ENCODE data around the gene GLA.

Gene GLA

GRCh38 chrX:101397779-101398178 lies 9.9 kb downstream of the GLA start:
- no peak for DNase-seq (ENCODE audit: low spot score)

GRCh38 chrX:101395789-101396188 lies 11.9 kb downstream of the GLA start:
- DNase-seq (ENCODE audit: low spot score) = no peak

- no peak for DNase-seq (ENCODE audit: low spot score)
Observed at GRCh38 chrX:101394372-101394771, 13.4 kb downstream of the GLA start.

GRCh38 chrX:101393530-101394305 lies 14.0 kb downstream of the GLA start:
- no peak for DNase-seq (ENCODE audit: low spot score)

GRCh38 chrX:101391831-101392230 lies 15.9 kb downstream of the GLA start:
- no peak for DNase-seq (ENCODE audit: low spot score)

GRCh38 chrX:101390664-101391525 lies 16.8 kb downstream of the GLA start, which contains the start of gene RPL36A:
Gene RPL36A (plus strand): TSS chrX:101391011. CDS start chrX:101391044, 33 bp downstream.
- peak; percentile 93 for DNase-seq (ENCODE audit: low spot score)

- no peak for DNase-seq (ENCODE audit: low spot score)
Observed at GRCh38 chrX:101388604-101389003, 19.1 kb downstream of the GLA start.

GRCh38 chrX:101386542-101386885 lies 21.2 kb downstream of the GLA start:
- DNase-seq (ENCODE audit: low spot score) = no peak

GRCh38 chrX:101385795-101386541 lies 21.8 kb downstream of the GLA start, which contains the start of gene BTK:
Gene BTK (minus strand): TSS chrX:101386191. CDS start chrX:101375284, 10,907 bp downstream.
- DNase-seq (ENCODE audit: low spot score) = no peak

GRCh38 chrX:101385026-101385684 lies 22.6 kb downstream of the GLA start:
- DNase-seq (ENCODE audit: low spot score) = no peak

- DNase-seq (ENCODE audit: low spot score) = no peak
Observed at GRCh38 chrX:101383679-101384205, 24.0 kb downstream of the GLA start.

GRCh38 chrX:101377547-101377946 lies 30.2 kb downstream of the GLA start:
- no peak for DNase-seq (ENCODE audit: low spot score)

GRCh38 chrX:101370888-101371504 lies 36.7 kb downstream of the GLA start:
- DNase-seq (ENCODE audit: low spot score) = no peak

GRCh38 chrX:101369687-101370086 lies 38.0 kb downstream of the GLA start:
- no peak for DNase-seq (ENCODE audit: low spot score)

GRCh38 chrX:101368800-101369199 lies 38.9 kb downstream of the GLA start:
- DNase-seq (ENCODE audit: low spot score) = no peak

- DNase-seq (ENCODE audit: low spot score) = no peak
Observed at GRCh38 chrX:101365301-101365795, 42.4 kb downstream of the GLA start.

- no peak for DNase-seq (ENCODE audit: low spot score)
Observed at GRCh38 chrX:101362757-101363156, 45.0 kb downstream of the GLA start.

- DNase-seq (ENCODE audit: low spot score) = no peak
Observed at GRCh38 chrX:101362116-101362515, 45.6 kb downstream of the GLA start.

GRCh38 chrX:101360390-101360789 lies 47.3 kb downstream of the GLA start:
- DNase-seq (ENCODE audit: low spot score) = no peak

- DNase-seq (ENCODE audit: low spot score) = peak; percentile 6
Observed at GRCh38 chrX:101359966-101360365, 47.8 kb downstream of the GLA start.
